Ishikawa (cell line): ENCODE data around the gene OTULIN.

Source experiments
- CREB1 ChIP-seq: IDR thresholded peaks from 2 replicates; pipeline ENCODE4 v1.6.1; 2012; ENCODE audit warnings: low read depth
- EP300 ChIP-seq: IDR thresholded peaks from 2 replicates; pipeline ENCODE4 v1.6.1; 2012; ENCODE audit warnings: borderline replicate concordance
- YY1 ChIP-seq: IDR thresholded peaks from 2 replicates; pipeline ENCODE4 v1.6.1; 2012; ENCODE audit warnings: low read depth

- TF ChIP-seq CREB1: no peak
- TF ChIP-seq EP300: no peak
- no peak for TF ChIP-seq YY1
These were observed 3.3 kb downstream of the OTULIN start for GRCh38 chr5:14667770-14668169.
